EL (cell line): ENCODE measurements around the gene NCAPD2.
A peak's percentile ranks its signal among the peaks of the same experiment; 100 is the strongest.
"Not testable (repeated sequence)": the region's sequence is repeated elsewhere in the genome, so short reads cannot be mapped to it uniquely, and the experiment has no call there.

Experiments used
- DNase-seq: peaks from one replicate; pipeline ENCODE4 v3.0.0-alpha.2; 2016

The NCAPD2 gene

GRCh38 chr12:6465467-6466183, 28.3 kb upstream of the NCAPD2 start:
- peak; percentile 67 for DNase-seq

GRCh38 chr12:6466184-6466573, 27.7 kb upstream of the NCAPD2 start:
- DNase-seq: no peak

GRCh38 chr12:6466751-6467150, 27.2 kb upstream of the NCAPD2 start:
- not testable (repeated sequence) for DNase-seq

GRCh38 chr12:6467571-6468282, 26.2 kb upstream of the NCAPD2 start:
- not testable (repeated sequence) for DNase-seq

GRCh38 chr12:6468283-6468575, 25.7 kb upstream of the NCAPD2 start:
- DNase-seq: peak; percentile 25

GRCh38 chr12:6469092-6469491, 24.8 kb upstream of the NCAPD2 start:
- DNase-seq: no peak

GRCh38 chr12:6469609-6470374, 24.1 kb upstream of the NCAPD2 start:
- peak; percentile 11 for DNase-seq

GRCh38 chr12:6470375-6471163, 23.3 kb upstream of the NCAPD2 start, which contains the start of gene VAMP1:
TSS of gene VAMP1 (minus strand) at chr12:6470677. CDS start at chr12:6470531, 146 bp downstream.
- peak; percentile 99 for DNase-seq

GRCh38 chr12:6471989-6472360, 21.9 kb upstream of the NCAPD2 start:
- no peak for DNase-seq

- no peak for DNase-seq
These were observed 21.4 kb upstream of the NCAPD2 start for GRCh38 chr12:6472491-6472890.

- DNase-seq: not testable (repeated sequence)
These were observed 18.5 kb upstream of the NCAPD2 start for GRCh38 chr12:6475233-6475975.

GRCh38 chr12:6476489-6476888, 17.4 kb upstream of the NCAPD2 start:
- peak; percentile 85 for DNase-seq

GRCh38 chr12:6477601-6478377, 16.1 kb upstream of the NCAPD2 start:
- DNase-seq: not testable (repeated sequence)

- peak; percentile 68 for DNase-seq
These were observed 15.5 kb upstream of the NCAPD2 start for GRCh38 chr12:6478416-6478815.

GRCh38 chr12:6488240-6488639, 5.7 kb upstream of the NCAPD2 start:
- no peak for DNase-seq

GRCh38 chr12:6489449-6489848, 4.5 kb upstream of the NCAPD2 start:
- no peak for DNase-seq

- DNase-seq: not testable (repeated sequence)
These were observed 3.2 kb upstream of the NCAPD2 start for GRCh38 chr12:6490673-6491072.

- peak; percentile 94 for DNase-seq
These were observed 935 bp upstream of the NCAPD2 start, which contains the start of gene MRPL51 for GRCh38 chr12:6492838-6493496. TSS of gene MRPL51 (minus strand) at chr12:6493262. CDS start at chr12:6493136, 126 bp downstream.

- DNase-seq: no peak
These were observed 399 bp downstream of the NCAPD2 start for GRCh38 chr12:6494258-6494743.

GRCh38 chr12:6494968-6495367, 1.1 kb downstream of the NCAPD2 start:
- DNase-seq: peak; percentile 26
